SW 1271 (cell line): ENCODE measurements around the gene BRD3.

Experiments used
- DNase-seq, 2 experiments: peaks; one replicate each; lab custom pipeline; 2025; lab: John Stamatoyannopoulos, UW

The BRD3 gene

DNA sequence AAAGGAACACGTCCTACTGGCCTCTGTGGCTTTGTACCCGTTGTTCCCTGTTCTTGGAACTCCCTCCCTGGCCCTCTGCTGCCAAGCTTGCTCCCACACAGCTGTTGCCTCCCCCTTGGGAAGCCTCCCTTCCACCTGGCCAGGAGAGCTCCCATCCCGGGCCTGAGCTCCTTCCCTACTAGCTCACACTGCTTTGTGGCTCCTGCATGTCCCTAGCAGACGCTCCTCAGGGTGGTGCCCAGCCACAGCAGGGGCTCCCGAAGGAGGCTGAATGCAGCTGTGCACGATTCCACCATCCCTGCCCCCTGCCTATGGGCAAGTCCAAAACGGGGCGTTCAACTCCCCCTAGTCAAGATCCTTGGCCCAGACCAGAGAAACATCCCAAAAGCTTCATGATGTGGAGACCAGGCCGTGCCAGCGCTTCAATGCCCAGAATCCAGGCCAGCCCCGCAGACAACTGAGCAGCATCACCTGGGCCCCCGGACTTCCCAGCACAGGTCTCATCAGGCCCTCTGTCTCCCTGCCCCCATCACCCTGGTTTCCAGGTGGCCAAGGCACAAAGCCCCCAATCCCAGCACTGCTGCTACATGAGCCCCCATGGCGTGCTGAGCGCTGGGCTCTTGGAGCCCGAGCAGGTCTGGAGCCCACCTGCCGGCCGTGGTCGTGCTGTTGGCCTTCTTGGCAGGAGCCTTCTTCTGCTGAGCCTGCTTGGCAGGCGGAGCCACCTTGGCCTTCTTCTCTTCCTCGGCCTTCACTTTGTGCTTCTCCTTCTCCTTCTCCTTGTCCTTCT, 28.2 kb downstream of the BRD3 start:
- DNase-seq: no peak

DNA sequence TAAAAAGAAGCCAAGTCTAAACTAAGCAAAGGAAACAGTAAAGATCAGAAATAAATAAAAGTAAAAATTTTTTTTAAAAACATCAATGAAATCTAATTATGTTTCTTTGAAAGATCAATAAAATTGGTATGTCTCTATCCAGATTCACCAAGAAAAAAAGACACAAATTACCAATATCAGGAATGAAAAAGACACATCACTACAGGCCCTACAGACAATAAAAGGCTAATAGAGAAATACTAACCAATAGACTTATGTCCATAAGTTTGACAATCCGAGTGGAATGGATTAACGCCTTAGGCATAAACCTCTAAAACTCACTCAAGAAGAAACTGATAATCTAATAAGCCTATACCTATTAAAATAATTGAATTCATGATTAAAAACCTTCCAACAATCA, 30.2 kb downstream of the BRD3 start:
- DNase-seq: no peak

DNA sequence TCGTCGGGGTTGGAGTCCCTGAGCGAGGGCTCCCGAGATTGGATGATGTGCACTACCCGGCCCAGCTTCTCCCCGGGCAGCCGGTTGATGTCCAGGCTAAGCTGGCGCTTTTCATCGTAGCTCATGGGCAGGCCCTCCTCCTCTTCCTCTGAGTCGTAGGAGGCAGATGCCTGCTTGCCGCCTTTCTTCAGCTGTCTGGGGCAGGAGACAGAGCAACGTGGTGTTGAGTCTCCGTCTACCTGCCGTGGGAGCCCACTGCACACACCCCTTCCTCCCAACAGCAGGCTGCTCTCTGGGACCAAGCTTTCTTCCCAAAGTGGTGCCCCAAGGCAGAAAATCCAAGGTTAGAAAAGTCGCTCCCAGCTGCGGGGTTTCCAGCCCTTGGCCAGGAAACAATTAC, 31.7 kb downstream of the BRD3 start:
- DNase-seq: no peak

DNA sequence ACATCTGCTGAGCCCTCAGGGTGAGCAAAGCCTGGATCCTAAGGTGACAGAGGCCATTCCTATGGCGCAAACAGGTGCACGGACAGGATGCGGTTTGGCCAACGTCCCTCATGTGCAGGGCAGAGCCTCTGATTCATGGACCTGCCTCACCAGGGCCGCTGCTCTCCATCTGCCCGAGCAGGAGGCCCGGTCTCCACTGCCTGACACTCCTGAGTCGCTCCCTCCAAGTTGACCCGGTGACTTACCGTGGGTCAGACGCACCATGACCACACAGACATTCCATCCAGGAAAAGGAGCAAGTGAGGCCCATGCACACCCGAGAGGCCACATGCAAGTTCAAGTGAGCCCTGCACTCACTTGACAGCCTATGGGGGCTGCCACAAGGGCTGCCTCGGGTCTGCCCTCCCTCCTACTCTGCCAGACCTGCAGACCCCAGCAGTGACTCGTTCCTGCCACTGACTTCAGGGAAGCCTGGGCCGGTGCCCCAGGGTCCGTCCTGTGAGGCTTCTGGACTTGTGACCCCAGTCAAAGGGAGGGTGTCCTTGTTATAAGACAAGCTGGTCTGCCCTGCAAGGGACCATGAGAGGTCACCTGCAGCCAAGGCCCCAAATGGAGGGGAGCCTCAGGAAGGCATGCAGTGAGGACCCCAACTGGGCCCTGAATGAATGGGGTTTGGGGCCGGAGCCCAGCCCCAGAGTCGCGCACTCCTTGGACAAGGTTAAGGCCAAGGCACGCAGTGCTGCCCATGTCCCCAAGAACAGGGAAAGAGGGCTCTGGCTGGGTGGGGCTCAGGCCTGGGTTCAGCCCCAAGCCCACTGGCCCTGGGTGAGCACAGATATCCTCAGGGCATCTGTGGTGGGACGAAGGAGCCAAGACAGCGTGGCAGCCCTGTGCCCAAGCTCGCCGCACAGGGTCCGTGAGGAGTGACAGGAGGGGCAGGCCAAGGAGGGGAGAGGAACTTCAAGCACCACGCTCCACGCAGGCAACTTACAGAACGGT, 32.5 kb downstream of the BRD3 start:
- DNase-seq: no peak

DNA sequence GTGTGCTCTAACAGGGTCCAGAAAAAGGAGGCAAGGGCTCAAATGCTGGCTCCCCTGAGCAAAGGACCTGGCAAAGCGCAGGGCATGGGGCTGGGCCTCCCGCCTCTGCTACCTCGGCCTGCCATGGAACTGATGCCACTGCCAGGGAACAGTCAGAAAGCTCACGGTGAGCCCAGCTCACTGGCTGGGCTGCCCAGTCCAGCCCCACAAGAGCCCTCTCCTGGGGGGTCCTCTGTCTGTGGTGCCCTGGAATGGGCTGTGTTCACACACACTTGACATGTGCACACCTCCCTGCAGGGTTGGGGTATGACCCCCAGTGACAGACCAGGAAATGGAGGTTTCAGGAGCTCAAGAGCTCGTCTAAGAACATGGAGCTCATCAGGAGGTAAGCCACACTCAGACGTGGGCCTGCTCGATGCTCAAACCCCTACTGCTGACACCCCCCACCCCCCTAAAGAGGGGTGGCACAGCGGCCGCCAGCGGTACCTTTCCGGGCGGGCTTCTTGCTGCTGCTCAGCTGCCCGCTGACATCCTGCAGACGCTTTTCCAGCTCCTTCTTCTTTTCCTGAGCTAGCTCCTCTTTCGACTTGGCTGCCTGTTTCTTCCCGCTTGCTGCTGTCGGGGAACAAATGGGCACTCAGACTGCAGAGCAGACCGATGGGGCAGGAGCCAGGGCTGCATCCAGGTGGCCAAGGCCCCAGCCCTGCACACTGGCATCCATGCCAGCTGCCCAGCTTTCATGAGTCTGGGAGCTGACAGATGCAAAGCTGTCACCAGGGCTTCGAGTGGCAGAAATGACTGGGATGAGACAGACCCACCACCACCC, 33.4 kb downstream of the BRD3 start:
- no peak for DNase-seq

DNA sequence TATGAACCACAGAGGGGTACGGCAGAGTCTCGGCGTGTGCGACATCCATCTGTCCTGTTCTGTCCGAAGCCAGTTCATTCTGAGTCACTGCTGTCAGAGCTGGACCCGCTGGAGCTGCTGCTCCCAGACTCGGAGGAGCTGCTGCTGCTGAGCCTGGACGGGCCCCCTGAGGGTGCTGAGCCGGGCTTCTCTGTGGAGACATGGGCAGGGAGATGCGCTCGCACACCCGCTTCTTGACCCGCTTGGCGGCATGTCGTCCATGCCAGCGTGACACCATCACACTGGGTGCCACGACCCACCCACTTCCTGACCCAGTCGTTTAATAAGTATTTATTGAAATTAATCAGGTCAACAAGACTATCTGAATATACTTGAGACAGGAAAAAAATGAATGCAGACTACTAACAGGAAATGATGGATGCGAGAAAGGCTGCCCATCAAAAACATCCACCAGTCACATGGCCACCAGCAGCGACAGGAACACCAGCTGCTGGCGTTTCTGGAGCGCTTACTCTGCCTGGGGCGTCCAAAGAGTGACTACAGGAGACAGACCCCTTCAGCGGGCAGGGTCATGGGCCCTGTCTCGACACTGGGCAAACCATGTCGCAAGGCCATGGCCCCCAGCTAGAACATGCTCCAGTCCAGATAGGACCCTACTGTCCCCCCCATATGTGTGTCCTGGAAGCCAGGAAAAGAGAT, 34.2 kb downstream of the BRD3 start:
- no peak for DNase-seq

DNA sequence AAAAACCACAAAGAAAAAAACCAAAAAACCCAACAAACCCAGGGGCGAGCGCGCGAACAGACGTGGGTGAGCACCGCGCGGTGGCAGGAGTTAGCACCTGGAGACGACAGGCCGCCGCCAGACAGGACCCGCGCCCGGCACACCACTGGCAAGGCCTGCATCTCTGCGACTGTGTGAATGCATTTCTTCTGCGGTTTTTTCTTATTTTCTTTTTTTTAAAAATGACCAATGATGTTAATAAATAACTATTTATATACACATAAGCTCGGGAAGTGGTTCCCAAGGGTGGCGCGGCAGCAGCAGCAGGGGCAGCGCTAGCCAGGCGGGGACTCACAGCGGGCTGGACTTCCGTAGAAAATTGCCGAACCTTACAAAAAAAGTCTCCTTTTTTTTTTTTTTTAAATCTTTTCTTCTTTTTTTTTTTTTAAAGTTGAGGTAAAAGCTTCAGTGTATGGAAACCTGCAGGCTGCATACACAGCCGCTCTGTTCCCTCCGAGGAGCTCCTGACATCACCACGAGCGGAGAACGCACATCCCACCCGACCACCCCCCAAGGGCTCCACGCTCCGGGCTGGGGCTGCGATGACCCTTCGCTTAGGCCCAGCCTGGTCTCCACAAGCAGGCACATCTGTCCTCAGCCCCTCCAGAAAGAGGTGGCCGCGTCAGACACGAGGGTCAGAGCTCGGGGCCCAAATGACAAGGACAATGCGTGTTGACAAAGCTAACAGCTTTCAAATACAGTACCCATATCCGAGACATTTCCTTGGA, 35.2 kb downstream of the BRD3 start:
- no peak for DNase-seq

DNA sequence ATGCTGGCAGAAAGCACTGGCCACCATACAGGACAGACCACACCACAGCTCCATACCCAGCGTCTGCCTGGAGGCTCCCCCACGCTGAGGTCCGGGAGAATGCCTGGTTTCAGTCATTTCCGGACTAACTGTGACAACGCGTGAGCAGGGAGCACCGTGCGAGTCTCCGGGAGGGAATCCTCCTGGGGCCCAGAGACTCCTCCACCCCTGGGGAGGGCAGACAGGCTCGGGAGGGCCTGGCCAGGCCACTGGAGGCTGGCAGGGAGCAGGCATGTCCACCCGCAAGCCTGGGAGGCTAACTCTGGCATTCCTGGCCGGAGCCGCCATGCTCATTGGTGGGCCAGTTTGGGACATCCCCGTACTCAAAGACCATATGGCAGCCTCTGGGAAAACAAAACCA, 36.0 kb downstream of the BRD3 start:
- no peak for DNase-seq

DNA sequence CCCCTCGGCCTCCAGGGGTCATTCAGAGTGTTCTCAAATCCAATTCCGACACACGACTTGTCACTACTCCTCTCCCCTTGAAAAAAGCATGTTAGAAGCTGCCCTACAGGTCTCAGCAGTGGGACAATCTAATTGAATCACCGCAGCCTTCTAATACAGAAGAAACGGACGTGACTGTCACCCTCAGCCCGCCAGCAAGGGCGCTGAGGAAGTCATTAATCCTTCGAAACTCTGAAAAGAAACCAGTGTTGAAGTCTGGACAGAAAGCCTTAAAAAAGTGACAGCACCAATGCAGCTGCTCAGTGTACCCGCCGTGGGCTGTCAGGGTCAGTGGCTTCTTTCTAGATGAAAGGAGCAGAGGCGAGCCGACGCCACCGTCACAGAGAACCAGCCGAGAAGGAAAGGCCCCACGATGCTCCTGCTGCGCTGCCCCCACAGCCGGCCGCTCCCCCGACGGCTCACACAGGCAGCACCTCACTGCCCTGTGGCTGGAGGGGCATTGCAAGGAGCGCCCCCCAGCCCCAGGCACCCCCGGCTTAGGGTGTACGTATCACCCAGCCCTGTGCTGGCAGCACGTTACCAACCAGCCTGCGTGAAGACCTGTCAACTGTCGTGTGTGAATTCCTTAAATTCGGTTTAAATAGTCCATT, 36.9 kb downstream of the BRD3 start:
- no peak for DNase-seq

DNA sequence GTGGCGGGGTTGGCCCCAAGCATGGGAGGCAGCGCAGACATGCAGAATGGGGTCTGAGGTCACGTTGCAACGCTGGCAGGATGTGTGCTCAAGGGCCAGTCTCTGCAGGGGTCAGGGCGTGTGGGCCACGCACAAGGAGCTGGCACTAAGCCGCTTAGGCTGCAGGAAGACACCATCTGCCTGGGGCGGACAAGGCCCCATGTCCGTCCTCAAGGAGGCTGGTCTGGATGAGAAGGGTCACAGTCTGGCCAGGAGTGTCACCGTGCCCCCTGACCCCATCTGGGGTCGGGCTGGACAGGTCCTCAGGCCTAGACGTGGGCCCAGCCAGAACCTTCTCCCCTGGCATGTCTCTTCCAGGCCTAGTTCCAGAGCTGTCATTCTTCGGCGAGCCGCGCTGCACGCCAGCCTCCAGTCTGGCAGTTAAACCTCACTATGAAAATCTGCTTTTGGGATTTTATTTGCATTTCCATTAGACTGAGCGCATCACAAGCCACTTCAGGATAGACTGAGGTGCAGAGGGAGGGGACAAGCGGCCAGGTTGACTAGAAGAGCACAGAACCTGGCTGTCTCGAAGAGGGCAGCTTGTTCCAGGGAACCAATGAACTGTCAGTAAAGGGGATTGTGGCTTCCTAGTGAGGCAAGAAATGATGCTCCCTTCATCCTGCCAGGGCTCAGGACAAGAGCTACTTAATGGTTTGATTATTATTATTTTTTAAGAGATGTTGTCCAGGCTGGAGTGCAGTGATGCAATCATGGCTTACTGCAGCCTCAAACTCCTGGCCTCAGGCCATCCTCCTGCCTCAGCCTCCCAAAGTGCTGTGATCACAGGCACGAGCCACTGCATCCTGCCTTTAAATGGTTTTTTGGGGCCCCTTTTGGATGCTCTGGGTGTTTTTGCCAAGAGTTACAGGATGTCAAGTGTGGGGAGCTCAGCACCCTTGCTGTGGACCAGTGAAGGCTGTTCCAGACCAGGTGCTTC, 38.3 kb downstream of the BRD3 start:
- no peak for DNase-seq

DNA sequence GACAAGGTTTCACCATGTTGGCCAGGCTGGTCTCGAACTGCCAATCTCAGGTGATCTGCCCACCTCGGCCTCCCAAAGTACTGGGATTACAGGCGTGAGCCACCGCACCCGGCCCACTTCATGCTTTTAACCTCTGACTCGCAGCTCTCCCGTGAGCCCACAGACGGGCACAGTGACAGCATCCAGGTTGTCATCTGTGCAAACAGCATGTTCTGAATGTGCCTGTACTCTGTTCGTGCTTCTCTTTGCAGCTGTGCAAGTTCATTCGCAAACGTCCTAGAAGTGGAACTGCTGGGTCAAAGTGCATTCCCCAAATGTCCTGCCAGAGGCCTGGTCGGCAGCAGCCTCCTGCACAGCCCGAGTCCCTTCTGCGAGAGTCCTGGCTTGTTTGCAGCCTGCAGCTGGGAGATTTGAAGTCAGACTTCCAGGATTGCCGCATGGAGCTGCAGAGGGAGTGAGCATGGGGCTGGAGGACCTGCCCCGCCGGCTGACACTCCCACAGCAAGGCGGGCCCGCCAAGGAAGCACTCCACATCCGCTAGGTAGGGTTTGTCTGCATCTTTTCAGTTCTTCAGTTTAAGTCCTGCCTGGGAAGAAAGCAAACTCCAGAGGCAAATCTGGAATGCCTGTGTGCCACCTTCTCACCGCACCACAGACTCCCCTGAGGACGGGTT, 39.1 kb downstream of the BRD3 start:
- DNase-seq: no peak

DNA sequence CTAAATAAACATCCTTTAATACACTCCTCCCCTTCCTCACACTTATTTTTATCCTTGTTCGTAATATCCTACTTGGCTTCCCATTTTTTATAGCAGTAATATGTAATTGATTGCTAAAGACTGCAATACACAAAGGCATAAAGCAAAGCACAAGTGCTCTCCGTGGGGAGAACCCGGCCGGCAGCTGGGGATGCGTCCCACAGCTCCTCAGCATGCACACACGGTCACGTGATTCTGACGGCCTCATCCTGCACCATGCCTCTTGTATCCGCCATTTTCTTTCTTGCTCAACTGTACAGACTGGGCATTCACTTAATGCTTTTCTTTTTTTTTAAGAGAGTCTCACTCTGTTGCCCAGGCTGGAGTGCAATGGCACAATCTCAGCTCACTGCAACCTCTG, 39.8 kb downstream of the BRD3 start:
- DNase-seq: no peak

DNA sequence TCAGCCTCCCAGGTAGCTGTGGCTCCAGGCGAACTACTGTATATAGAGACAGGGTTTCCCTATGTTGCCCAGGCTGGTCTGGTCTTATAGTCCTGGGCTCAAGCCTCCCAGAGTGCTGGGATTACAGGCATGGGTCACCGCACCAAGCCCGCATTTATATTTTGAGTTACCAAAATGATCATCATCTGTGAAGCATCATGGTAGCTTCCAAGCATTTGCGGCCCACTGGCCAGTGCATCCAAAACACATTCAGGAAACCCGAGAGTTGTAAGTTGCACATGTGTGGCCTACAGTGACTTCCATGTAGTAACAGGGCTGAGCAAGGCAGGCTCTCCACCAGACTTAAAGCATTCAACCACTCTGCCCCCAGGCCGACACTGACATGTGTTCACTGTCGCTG, 40.3 kb downstream of the BRD3 start:
- no peak for DNase-seq

DNA sequence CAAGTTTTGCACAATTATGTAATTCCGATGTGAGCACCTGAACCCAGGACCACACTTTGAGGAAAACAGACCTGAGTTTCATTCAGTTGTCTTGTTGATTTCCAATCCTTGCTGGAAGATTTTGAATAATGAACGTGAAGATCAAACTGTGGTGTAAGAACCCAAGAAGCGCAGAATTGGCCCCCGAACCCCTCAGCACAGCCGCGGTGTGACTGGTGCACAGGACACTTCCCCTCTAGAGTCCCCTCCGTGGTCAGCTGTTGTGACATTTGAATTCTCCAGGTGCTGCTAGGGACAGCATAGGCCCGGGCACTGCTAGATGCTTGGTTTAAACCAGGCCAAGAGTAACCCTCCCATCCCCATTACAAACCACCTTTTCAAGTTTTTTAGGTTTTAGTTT, 40.8 kb downstream of the BRD3 start:
- no peak for DNase-seq

DNA sequence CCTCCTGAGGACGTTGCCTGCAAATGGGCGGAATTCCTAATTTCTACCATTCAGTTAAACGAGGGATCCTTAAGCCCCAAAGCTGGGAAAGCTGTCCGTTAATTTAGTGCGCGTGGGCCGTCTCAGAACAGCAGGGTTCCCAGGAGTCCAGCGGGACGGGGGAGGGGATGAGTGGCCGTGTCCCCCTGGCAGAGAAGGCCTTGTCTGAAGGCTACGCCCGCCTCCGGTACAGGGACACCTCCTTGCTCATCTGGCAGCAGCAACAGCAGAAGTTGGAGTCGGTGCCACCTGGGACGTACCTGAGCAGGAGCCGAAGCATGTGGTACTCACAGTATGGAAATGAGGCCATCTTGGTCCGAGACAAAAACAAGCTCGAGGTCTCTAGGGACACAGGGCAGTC, 41.2 kb downstream of the BRD3 start:
- DNase-seq: no peak

DNA sequence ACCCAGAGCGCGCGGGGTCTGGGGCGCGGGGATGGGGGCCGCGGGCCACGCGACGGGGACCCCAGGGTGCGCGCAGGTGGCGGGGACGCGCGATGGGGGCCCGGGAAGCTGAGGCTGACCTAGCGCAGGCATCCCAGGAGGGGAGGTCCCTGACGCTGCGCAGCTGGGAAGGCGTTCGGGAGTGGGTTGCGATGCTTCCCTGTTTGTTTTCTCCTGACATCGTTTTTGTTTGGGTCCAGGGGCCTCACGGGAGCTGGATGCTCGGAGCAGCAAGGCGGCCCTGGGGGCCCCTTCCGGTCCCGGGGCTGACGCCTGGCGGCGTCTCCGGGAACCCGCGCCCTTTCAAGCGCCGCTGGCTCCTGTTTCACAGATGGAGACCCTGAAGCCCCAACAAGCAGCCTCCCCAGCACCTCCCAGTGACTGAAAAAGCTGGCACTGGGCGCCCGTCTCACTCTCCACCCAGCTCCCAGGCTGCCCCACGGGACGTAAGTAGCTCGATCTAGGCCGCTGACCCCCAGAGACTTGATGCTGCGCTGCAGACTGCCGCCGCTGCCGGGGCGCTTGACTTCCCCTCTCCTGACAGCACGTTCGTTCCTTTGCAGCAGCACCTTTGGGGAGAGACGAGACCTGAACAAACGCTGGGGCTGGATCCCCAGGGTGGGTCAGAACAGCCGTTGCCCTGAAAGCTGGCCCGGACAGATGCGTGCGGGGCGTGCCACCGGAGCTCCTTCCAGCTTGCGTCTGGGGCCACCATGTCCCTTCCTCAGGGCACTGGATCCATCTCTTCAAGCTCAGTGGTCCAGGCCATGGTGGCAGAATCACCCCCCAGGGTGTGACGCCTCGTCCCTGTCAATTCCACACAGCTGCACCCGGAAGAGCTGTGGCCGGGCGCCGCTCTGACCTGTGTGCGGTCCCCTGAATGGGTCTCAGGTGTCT, 42.0 kb downstream of the BRD3 start:
- peak in 1 of 2 experiments; percentile 38 for DNase-seq

DNA sequence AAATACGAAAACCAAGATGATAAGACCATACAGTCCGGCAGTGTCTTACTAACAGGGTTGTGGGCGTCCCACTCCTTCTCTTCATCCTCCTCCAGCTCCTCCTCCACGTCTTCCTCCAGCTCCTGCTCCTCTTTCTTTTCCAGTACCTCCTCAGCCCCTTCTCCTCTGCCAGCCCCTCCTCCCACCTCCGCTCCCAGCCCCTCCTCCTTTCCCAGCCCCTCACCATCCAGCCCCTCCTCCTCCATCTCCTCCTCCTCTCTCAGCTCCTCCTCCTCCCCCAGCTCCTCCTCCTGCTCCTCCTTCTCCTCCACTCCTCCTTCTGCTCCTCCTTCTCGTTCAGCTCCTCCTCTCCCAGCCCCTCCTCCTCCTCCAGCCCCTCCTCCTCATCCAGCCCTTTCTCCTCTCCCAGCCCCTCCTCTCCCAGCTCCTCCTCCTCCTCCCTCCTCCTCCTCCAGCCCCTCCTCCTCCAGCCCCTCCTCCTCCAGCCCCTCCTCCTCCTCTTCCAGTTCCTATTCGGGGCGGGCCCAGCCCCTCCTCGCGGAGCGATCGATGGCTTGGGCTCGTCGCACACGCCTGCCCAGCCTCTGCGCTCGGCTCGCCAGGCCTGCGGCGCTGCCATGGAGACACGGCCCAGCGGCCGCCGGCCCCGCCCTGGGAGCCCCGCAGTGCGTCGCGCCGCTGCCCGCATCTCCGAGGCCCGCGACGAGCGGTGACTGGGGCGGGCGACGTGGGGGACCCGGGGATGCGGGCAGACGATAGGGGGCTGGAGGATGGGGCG, 42.8 kb downstream of the BRD3 start, which contains the start of gene BRD3OS:
Gene BRD3OS (plus strand): TSS at position 654 of the 778 bp plus-strand sequence. CDS start 1,267 bp downstream, outside the sequence.
- peak; percentile 96 to 98 for DNase-seq
